PC-3 (cell line): ENCODE results near the gene TMPRSS11F.

Experiments used
- EZH2 ChIP-seq: fragments of 300-600 bp; sonication (generic); IDR thresholded peaks from one replicate; pipeline ENCODE4 v1.6.1; 2017; ENCODE audit warnings: antibody characterized with exemption, mild to moderate bottlenecking, low read length; ENCODE audit not compliant: unreplicated experiment
- TF ChIP-seq, protein P1 (sequence below): fragments of 300-600 bp; sonication (generic); conservative IDR thresholded peaks from 2 replicates; pipeline ENCODE4 v1.5.1; 2017; ENCODE audit warnings: antibody characterized with exemption, low read depth, mild to moderate bottlenecking, low read length

DNA sequence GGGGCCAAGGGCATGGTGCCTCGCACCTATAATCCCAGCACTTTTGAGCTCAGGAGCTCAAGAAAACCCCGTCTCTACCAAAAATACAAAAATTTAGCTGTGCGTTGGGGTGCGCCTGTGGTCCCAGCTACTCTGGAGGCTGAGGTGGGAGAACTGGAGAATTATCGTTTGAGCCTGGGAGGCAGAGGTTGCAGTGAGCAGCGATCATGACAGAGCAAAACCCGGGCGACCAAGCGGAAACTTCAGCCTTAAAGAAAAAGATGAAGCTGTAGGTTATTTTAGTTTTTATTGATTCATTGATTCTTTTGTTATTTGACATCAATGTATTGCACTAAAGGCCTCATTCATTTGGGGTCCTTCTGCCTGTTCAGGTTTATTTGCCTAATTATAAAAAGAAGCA, 5.4 kb downstream of the TMPRSS11F start:
- TF ChIP-seq, protein P1, sequence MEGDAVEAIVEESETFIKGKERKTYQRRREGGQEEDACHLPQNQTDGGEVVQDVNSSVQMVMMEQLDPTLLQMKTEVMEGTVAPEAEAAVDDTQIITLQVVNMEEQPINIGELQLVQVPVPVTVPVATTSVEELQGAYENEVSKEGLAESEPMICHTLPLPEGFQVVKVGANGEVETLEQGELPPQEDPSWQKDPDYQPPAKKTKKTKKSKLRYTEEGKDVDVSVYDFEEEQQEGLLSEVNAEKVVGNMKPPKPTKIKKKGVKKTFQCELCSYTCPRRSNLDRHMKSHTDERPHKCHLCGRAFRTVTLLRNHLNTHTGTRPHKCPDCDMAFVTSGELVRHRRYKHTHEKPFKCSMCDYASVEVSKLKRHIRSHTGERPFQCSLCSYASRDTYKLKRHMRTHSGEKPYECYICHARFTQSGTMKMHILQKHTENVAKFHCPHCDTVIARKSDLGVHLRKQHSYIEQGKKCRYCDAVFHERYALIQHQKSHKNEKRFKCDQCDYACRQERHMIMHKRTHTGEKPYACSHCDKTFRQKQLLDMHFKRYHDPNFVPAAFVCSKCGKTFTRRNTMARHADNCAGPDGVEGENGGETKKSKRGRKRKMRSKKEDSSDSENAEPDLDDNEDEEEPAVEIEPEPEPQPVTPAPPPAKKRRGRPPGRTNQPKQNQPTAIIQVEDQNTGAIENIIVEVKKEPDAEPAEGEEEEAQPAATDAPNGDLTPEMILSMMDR, result no peak
- no peak for TF ChIP-seq EZH2
